Neural progenitor cell (in vitro differentiated cells): ENCODE results near the gene SGSM1. TPM values are rescaled to one million over a fixed set of nuclear protein-coding genes. Genes with fewer than 3 reads are reported as not detected.

Experiments
- DNase-seq: peaks from one replicate; pipeline ENCODE4 v3.0.0-alpha.2; 2016; ENCODE audit warnings: low spot score
- H2AFZ ChIP-seq: fragments of 200-600 bp; sonication (generic); replicated peaks from 2 replicates; pipeline ENCODE4 v1.6.1; 2016; ENCODE audit warnings: antibody characterized with exemption
- H3F3A ChIP-seq: fragments of 200-600 bp; sonication (generic); 2 replicates; pipeline ENCODE4 v1.6.1; 2016; ENCODE audit warnings: antibody characterized with exemption, low read depth
- H3K27ac ChIP-seq: fragments of 200-600 bp; sonication (generic); 2 replicates; pipeline ENCODE4 v1.5.1; 2016; ENCODE audit warnings: mild to moderate bottlenecking
- H3K27me3 ChIP-seq: fragments of 200-600 bp; sonication (generic); 2 replicates; pipeline ENCODE4 v1.6.1; 2016; ENCODE audit warnings: mild to moderate bottlenecking, moderate library complexity
- H3K36me3 ChIP-seq: fragments of 200-600 bp; sonication (generic); 2 replicates; pipeline ENCODE4 v1.5.1; 2016
- H3K4me1 ChIP-seq: fragments of 200-600 bp; sonication (generic); 2 replicates; pipeline ENCODE4 v1.6.1; 2016; ENCODE audit warnings: mixed run types
- H3K4me2 ChIP-seq: fragments of 200-600 bp; sonication (generic); 2 replicates; pipeline ENCODE4 v1.6.1; 2016
- H3K4me3 ChIP-seq: fragments of 200-600 bp; sonication (generic); 2 replicates; pipeline ENCODE4 v1.5.1; 2016
- H3K79me2 ChIP-seq: fragments of 200-600 bp; sonication (generic); 2 replicates; pipeline ENCODE4 v1.6.1; 2016; ENCODE audit warnings: low read depth
- H3K9ac ChIP-seq: fragments of 200-600 bp; sonication (generic); 2 replicates; pipeline ENCODE4 v1.6.1; 2016
- H3K9me3 ChIP-seq: fragments of 200-600 bp; sonication (generic); 2 replicates; pipeline ENCODE4 v1.5.1; 2016; ENCODE audit warnings: low read depth
- H4K20me1 ChIP-seq: fragments of 200-600 bp; sonication (generic); 2 replicates; pipeline ENCODE4 v1.6.1; 2016; ENCODE audit warnings: low read depth
- H3K27ac Mint-ChIP-seq: 3 replicates; pipeline ENCODE4 v1.8.0; 2021; ENCODE audit warnings: mixed read lengths
- H3K27me3 Mint-ChIP-seq: 2 replicates; pipeline ENCODE4 v1.8.0; 2022; ENCODE audit warnings: low read depth, mild to moderate bottlenecking, inconsistent platforms, moderate library complexity, mixed read lengths; ENCODE audit not compliant: insufficient read depth
- H3K36me3 Mint-ChIP-seq: 3 replicates; pipeline ENCODE4 v1.8.0; 2021; ENCODE audit warnings: mixed read lengths
- H3K4me1 Mint-ChIP-seq: 3 replicates; pipeline ENCODE4 v1.8.0; 2021; ENCODE audit warnings: mixed read lengths
- H3K4me3 Mint-ChIP-seq: 3 replicates; pipeline ENCODE4 v1.8.0; 2021; ENCODE audit warnings: mild to moderate bottlenecking, moderate library complexity, mixed read lengths
- H3K9me3 Mint-ChIP-seq: 3 replicates; pipeline ENCODE4 v1.8.0; 2020; ENCODE audit warnings: mixed read lengths
- EZH2 ChIP-seq: fragments of 200-600 bp; sonication (generic); IDR thresholded peaks from 2 replicates; pipeline ENCODE4 v1.6.1; 2017; ENCODE audit warnings: antibody characterized with exemption, mild to moderate bottlenecking, moderate library complexity
- EZH2phosphoT487 ChIP-seq: fragments of 200-600 bp; sonication (generic); IDR thresholded peaks from 2 replicates; pipeline ENCODE4 v1.6.1; 2017; ENCODE audit warnings: antibody characterized with exemption
- total RNA-seq: library from RNA; depleted of rRNA; stranded (reverse); fragments of >200 nt; gene quantifications from 2 replicates; pipeline ENCODE4 v1.2.3, GENCODE V29; 2015; ENCODE audit warnings: low replicate concordance
- TF ChIP-seq, protein P1 (sequence below): fragments of 200-600 bp; sonication (generic); IDR thresholded peaks from 2 replicates; pipeline ENCODE4 v1.5.1; 2017; ENCODE audit warnings: antibody characterized with exemption, mild to moderate bottlenecking

SGSM1 gene
- total RNA-seq, 1 donor from 2014 or later = 1.1 TPM

GRCh38 chr22:24883432-24883831 lies 77.4 kb downstream of the SGSM1 start:
- Histone ChIP-seq H3F3A (no peaks in the 10 kb centered on the region), H3K9me3 (no peaks in the 10 kb centered on the region), H3K27me3 (no peaks in the 10 kb centered on the region), H4K20me1 (no peaks in the 10 kb centered on the region), H2AFZ (no peak overlapping the region), H3K4me2 (no peak overlapping the region), H3K36me3 (no peaks in the 10 kb centered on the region), H3K9ac (no peak overlapping the region), H3K4me3 (no peak overlapping the region), H3K27ac (no peak overlapping the region), H3K79me2 (no peaks in the 10 kb centered on the region), H3K4me1 (no peaks in the 10 kb centered on the region)
- Mint-ChIP-seq H3K27ac (no peak overlapping the region), H3K4me3 (no peak overlapping the region), H3K27me3 (peaks cover 12% of the 10 kb centered on the region), H3K9me3 (no peaks in the 10 kb centered on the region), H3K4me1 (no peaks in the 10 kb centered on the region), H3K36me3 (no peaks in the 10 kb centered on the region)
- DNase-seq = no peak
- TF ChIP-seq, protein P1, sequence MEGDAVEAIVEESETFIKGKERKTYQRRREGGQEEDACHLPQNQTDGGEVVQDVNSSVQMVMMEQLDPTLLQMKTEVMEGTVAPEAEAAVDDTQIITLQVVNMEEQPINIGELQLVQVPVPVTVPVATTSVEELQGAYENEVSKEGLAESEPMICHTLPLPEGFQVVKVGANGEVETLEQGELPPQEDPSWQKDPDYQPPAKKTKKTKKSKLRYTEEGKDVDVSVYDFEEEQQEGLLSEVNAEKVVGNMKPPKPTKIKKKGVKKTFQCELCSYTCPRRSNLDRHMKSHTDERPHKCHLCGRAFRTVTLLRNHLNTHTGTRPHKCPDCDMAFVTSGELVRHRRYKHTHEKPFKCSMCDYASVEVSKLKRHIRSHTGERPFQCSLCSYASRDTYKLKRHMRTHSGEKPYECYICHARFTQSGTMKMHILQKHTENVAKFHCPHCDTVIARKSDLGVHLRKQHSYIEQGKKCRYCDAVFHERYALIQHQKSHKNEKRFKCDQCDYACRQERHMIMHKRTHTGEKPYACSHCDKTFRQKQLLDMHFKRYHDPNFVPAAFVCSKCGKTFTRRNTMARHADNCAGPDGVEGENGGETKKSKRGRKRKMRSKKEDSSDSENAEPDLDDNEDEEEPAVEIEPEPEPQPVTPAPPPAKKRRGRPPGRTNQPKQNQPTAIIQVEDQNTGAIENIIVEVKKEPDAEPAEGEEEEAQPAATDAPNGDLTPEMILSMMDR = no peak
- no peak for TF ChIP-seq EZH2
- TF ChIP-seq EZH2phosphoT487 = no peak

DNA sequence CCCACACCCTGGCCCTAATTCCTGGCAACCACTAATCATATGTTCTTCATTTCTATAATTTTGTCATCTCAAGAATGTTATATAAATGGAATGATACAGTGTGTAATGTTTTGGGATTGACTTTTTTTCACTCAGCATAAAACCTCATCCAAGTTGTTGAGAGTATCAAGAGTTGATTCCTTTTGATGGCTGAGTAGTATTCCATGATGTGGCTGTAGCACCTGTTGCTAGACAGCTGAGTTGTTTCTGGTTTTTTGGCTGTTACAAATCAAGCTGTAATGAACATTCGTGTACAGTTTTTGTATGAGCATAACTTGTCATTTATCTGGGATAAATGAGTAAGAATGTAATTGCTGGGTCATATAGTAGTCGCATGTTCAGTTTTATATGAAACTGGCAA lies 81.2 kb downstream of the SGSM1 start:
- H3K4me1 Mint-ChIP-seq = no peaks in the 10 kb centered on the region
- Histone ChIP-seq H3K27me3 (no peaks in the 10 kb centered on the region), H3K27ac (no peak overlapping the region), H2AFZ (no peak overlapping the region), H3K4me3 (no peak overlapping the region), H3K9me3 (no peaks in the 10 kb centered on the region), H3F3A (no peaks in the 10 kb centered on the region), H3K79me2 (no peaks in the 10 kb centered on the region), H3K36me3 (no peaks in the 10 kb centered on the region), H3K9ac (no peak overlapping the region), H3K4me1 (no peaks in the 10 kb centered on the region), H4K20me1 (no peaks in the 10 kb centered on the region), H3K4me2 (no peak overlapping the region)
- no peaks in the 10 kb centered on the region for H3K9me3 Mint-ChIP-seq
- H3K27me3 Mint-ChIP-seq = peaks cover 9% of the 10 kb centered on the region
- TF ChIP-seq EZH2 (no peak), EZH2phosphoT487 (no peak)
- TF ChIP-seq, protein P1 = no peak
- no peaks in the 10 kb centered on the region for H3K36me3 Mint-ChIP-seq
- H3K4me3 Mint-ChIP-seq = no peak overlapping the region
- no peak for DNase-seq
- H3K27ac Mint-ChIP-seq = no peak overlapping the region

DNA sequence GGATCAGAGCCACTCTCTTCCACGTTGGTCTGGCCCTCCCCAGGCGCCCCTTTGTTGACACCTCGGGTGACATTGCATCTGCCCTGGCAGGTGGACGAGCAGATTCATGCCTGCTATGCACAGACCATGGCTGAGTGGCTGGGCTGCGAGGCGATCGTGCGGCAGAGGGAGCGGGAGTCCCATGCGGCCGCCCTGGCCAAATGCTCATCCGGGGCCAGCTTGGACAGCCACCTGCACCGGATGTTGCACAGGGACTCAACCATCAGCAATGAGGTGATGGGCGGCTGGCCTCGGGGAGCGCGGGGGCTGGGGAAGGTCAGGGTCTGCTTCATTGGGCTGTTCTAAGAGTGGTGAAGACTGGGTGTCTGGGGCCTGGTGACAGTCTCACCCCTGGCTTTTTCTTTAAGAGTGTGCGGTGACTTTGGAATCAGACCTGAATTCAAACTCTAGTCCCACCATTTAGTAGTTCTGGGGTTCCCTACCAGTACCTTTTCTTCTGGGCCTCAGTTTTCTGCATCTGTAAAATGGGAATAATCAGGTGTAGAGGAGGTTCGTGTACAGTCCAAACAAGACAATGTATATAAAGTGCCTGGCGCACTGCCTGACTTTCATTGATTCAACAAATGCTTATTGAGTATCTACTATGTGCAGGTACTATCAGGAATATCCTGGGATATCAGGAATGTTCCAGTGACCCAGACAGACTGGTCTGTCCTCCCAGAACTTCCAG lies 87.5 kb downstream of the SGSM1 start:
- Histone ChIP-seq H3K9me3 (no peaks in the 10 kb centered on the region), H3K4me3 (no peak overlapping the region), H3K79me2 (no peaks in the 10 kb centered on the region), H3K27me3 (no peaks in the 10 kb centered on the region), H3K4me2 (no peak overlapping the region), H3K27ac (no peak overlapping the region), H3K9ac (no peak overlapping the region), H3F3A (no peaks in the 10 kb centered on the region), H2AFZ (no peak overlapping the region), H3K36me3 (no peaks in the 10 kb centered on the region), H3K4me1 (no peaks in the 10 kb centered on the region), H4K20me1 (no peaks in the 10 kb centered on the region)
- peaks cover 12% of the 10 kb centered on the region for H3K4me1 Mint-ChIP-seq
- H3K36me3 Mint-ChIP-seq = no peaks in the 10 kb centered on the region
- TF ChIP-seq EZH2 (no peak), EZH2phosphoT487 (no peak)
- TF ChIP-seq, protein P1 = no peak
- DNase-seq = no peak
- no peak overlapping the region for H3K27ac Mint-ChIP-seq
- peaks cover 2% of the 10 kb centered on the region for H3K9me3 Mint-ChIP-seq
- H3K4me3 Mint-ChIP-seq = no peak overlapping the region
- H3K27me3 Mint-ChIP-seq = peaks cover 2% of the 10 kb centered on the region
